IMR-90 (cell line): ENCODE measurements around the gene APCDD1. TPM values are rescaled to one million over a fixed set of nuclear protein-coding genes. Genes with fewer than 3 reads are reported as not detected.

ENCODE experiments used
- ATAC-seq: fragments of 200-7000 bp; cut with Tn5 transposase; 2 replicates; pipeline ENCODE4 v1.9.1; 2020; ENCODE audit warnings: low read depth, mild to moderate bottlenecking, moderate library complexity
- BruUV-seq: library from RNA; stranded (reverse); fragments of 400-500 nt; replicated peaks from 2 replicates; lab custom pipeline; 2021; lab: Mats Ljungman, UMichigan
- CTCF ChIA-PET: fragments of 300-600 bp; formaldehyde crosslinking; extraction: SDS; loops from one replicate; lab custom pipeline; 2021; ENCODE audit warnings: antibody characterized with exemption; lab: Yijun Ruan, JAX
- POLR2A ChIA-PET: fragments of 300-600 bp; sonication (Branson Sonifier 250); formaldehyde crosslinking; loops from one replicate; lab custom pipeline; 2022; ENCODE audit warnings: antibody characterized with exemption; ENCODE audit not compliant: unreplicated experiment; lab: Charles Lee
- DNase-seq: peaks from one replicate; pipeline ENCODE4 v3.0.0; 2013
- H2AFZ ChIP-seq: replicated peaks from 2 replicates; pipeline ENCODE3; 2013; ENCODE audit warnings: low read length, mild to moderate bottlenecking; ENCODE audit not compliant: poor library complexity
- H2AK5ac ChIP-seq: 2 replicates; pipeline ENCODE4 v1.6.1; 2013; ENCODE audit warnings: low read depth, low read length, inconsistent platforms
- H2AK9ac ChIP-seq: replicated peaks from 2 replicates; pipeline ENCODE3; 2013; ENCODE audit warnings: mild to moderate bottlenecking, low read depth, low read length, moderate library complexity; ENCODE audit not compliant: poor library complexity
- H2BK120ac ChIP-seq: 2 replicates; pipeline ENCODE4 v1.6.1; 2013; ENCODE audit warnings: low read depth, low read length, inconsistent platforms
- H2BK15ac ChIP-seq: 3 replicates; pipeline ENCODE4 v1.6.1; 2013; ENCODE audit warnings: low read depth, low read length, inconsistent platforms
- H2BK20ac ChIP-seq: 2 replicates; pipeline ENCODE4 v1.6.1; 2013; ENCODE audit warnings: low read depth, mild to moderate bottlenecking, inconsistent platforms, low read length, moderate library complexity
- H2BK5ac ChIP-seq: 2 replicates; pipeline ENCODE4 v1.6.1; 2013; ENCODE audit warnings: mild to moderate bottlenecking, low read depth, low read length, inconsistent platforms; ENCODE audit not compliant: poor library complexity, severe bottlenecking
- H3K14ac ChIP-seq: replicated peaks from 2 replicates; pipeline ENCODE4 v1.6.1; 2013; ENCODE audit warnings: low read depth, low read length, inconsistent platforms
- H3K18ac ChIP-seq: 2 replicates; pipeline ENCODE4 v1.6.1; 2013; ENCODE audit warnings: low read depth, low read length, control low read depth
- H3K23ac ChIP-seq: 2 replicates; pipeline ENCODE4 v1.6.1; 2013; ENCODE audit warnings: low read depth, low read length, inconsistent platforms
- H3K27ac ChIP-seq: 2 replicates; pipeline ENCODE4 v1.5.1; 2013; ENCODE audit warnings: mild to moderate bottlenecking, control low read depth, low read length; ENCODE audit not compliant: insufficient read depth
- H3K27me3 ChIP-seq: 2 replicates; pipeline ENCODE4 v1.6.1; 2013; ENCODE audit warnings: low read length; ENCODE audit not compliant: control insufficient read depth, insufficient read depth
- H3K36me3 ChIP-seq: 2 replicates; pipeline ENCODE4 v1.6.1; 2013; ENCODE audit warnings: low read length, mixed read lengths; ENCODE audit not compliant: control insufficient read depth, insufficient read depth
- H3K4ac ChIP-seq: 2 replicates; pipeline ENCODE4 v1.6.1; 2013; ENCODE audit warnings: low read depth, low read length, inconsistent platforms
- H3K4me1 ChIP-seq: 2 replicates; pipeline ENCODE4 v1.6.1; 2013; ENCODE audit warnings: low read length, mixed read lengths; ENCODE audit not compliant: control insufficient read depth, insufficient read depth
- H3K4me2 ChIP-seq: 2 replicates; pipeline ENCODE4 v1.6.1; 2013; ENCODE audit warnings: low read depth, mild to moderate bottlenecking, control low read depth, low read length, moderate library complexity
- H3K4me3 ChIP-seq: 2 replicates; pipeline ENCODE4 v1.5.1; 2013; ENCODE audit warnings: low read depth, mild to moderate bottlenecking, control low read depth, low read length, moderate library complexity; ENCODE audit not compliant: insufficient read depth
- H3K56ac ChIP-seq: 2 replicates; pipeline ENCODE4 v1.6.1; 2013; ENCODE audit warnings: low read length, inconsistent platforms; ENCODE audit not compliant: insufficient read depth; ENCODE audit errors: extremely low read depth
- H3K79me1 ChIP-seq, 2 experiments: 2 replicates each; pipeline ENCODE4 v1.6.1; 2013; ENCODE audit warnings: low read length in 2 of 2, inconsistent platforms in 1 of 2, low read depth in 1 of 2
- H3K9ac ChIP-seq: 2 replicates; pipeline ENCODE4 v1.6.1; 2013; ENCODE audit warnings: low read depth, low read length, control low read depth
- H3K9me1 ChIP-seq: 2 replicates; pipeline ENCODE4 v1.6.1; 2013; ENCODE audit warnings: low read length, inconsistent platforms; ENCODE audit not compliant: insufficient read depth
- H3K9me3 ChIP-seq: 2 replicates; pipeline ENCODE4 v1.6.1; 2013; ENCODE audit warnings: low read length; ENCODE audit not compliant: control insufficient read depth, insufficient read depth
- H4K20me1 ChIP-seq: 2 replicates; pipeline ENCODE4 v1.6.1; 2013; ENCODE audit warnings: low read length, inconsistent platforms; ENCODE audit not compliant: insufficient read depth
- H4K5ac ChIP-seq: 2 replicates; pipeline ENCODE4 v1.6.1; 2013; ENCODE audit warnings: mild to moderate bottlenecking, low read depth, low read length, control low read depth
- H4K8ac ChIP-seq, 2 experiments: 2 replicates each; pipeline ENCODE4 v1.6.1; 2013; ENCODE audit warnings: low read depth in 2 of 2, low read length in 2 of 2, control low read depth in 1 of 2, inconsistent platforms in 1 of 2
- H4K91ac ChIP-seq: 2 replicates; pipeline ENCODE4 v1.6.1; 2013; ENCODE audit warnings: low read depth, low read length, inconsistent platforms; ENCODE audit not compliant: insufficient read depth
- BHLHE40 ChIP-seq: fragments of 150-350 bp; IDR thresholded peaks from 2 replicates; pipeline ENCODE4 v1.6.1; 2016; ENCODE audit warnings: mild to moderate bottlenecking, low read depth, low read length
- CEBPB ChIP-seq: IDR thresholded peaks from 2 replicates; pipeline ENCODE4 v1.6.1; 2012; ENCODE audit warnings: low read depth, low read length, improper control_type of control experiment
- CHD1 ChIP-seq: IDR thresholded peaks from 2 replicates; pipeline ENCODE4 v1.6.1; 2012; ENCODE audit warnings: low read depth, low read length, improper control_type of control experiment
- ELK1 ChIP-seq: fragments of 150-350 bp; IDR thresholded peaks from 2 replicates; pipeline ENCODE4 v1.6.1; 2016; ENCODE audit warnings: low read depth, mild to moderate bottlenecking, low read length, moderate library complexity, borderline replicate concordance
- FOS ChIP-seq: fragments of 150-350 bp; IDR thresholded peaks from 2 replicates; pipeline ENCODE4 v1.6.1; 2016; ENCODE audit warnings: low read depth, low read length
- MAFK ChIP-seq: IDR thresholded peaks from 2 replicates; pipeline ENCODE4 v1.6.1; 2012; ENCODE audit warnings: low read depth, low read length, improper control_type of control experiment
- MAZ ChIP-seq: IDR thresholded peaks from 2 replicates; pipeline ENCODE4 v1.6.1; 2012; ENCODE audit warnings: low read depth, mild to moderate bottlenecking, low read length, improper control_type of control experiment, moderate library complexity, borderline replicate concordance
- MXI1 ChIP-seq: IDR thresholded peaks from 2 replicates; pipeline ENCODE4 v1.6.1; 2012; ENCODE audit warnings: low read depth, mild to moderate bottlenecking, low read length, moderate library complexity, borderline replicate concordance
- NFE2L2 ChIP-seq: fragments of 150-350 bp; IDR thresholded peaks from 2 replicates; pipeline ENCODE4 v1.6.1; 2016; ENCODE audit warnings: low read depth, mild to moderate bottlenecking, low read length
- POLR2A ChIP-seq: IDR thresholded peaks from 2 replicates; pipeline ENCODE4 v1.6.1; 2012; ENCODE audit warnings: mild to moderate bottlenecking, low read depth, low read length
- RAD21 ChIP-seq: IDR thresholded peaks from 2 replicates; pipeline ENCODE4 v1.6.1; 2012; ENCODE audit warnings: low read length, improper control_type of control experiment
- RCOR1 ChIP-seq: IDR thresholded peaks from 2 replicates; pipeline ENCODE4 v1.6.1; 2012; ENCODE audit warnings: mild to moderate bottlenecking, low read length, improper control_type of control experiment; ENCODE audit not compliant: insufficient replicate concordance
- RFX5 ChIP-seq: IDR thresholded peaks from 2 replicates; pipeline ENCODE4 v1.8.0; 2012; ENCODE audit warnings: low read depth, mild to moderate bottlenecking, low read length, moderate library complexity
- SMC3 ChIP-seq: fragments of 150-350 bp; IDR thresholded peaks from 2 replicates; pipeline ENCODE4 v1.6.1; 2016; ENCODE audit warnings: low read depth, mild to moderate bottlenecking, antibody characterized with exemption, low read length, moderate library complexity
- USF2 ChIP-seq: fragments of 150-350 bp; IDR thresholded peaks from 2 replicates; pipeline ENCODE4 v1.6.1; 2017; ENCODE audit warnings: mild to moderate bottlenecking, antibody characterized with exemption, low read length, low read depth
- WGBS, 2 experiments: methylation state at CpG; one replicate each; pipeline versions ENCODE4 v1.1.5 to v1.1.7; 2013; ENCODE audit warnings: missing lambda C conversion rate in 2 of 2; ENCODE audit not compliant: insufficient read length in 1 of 2; ENCODE audit errors: extremely low coverage in 2 of 2; 5-methylcytosine and 5-hydroxymethylcytosine counted together
- dilution Hi-C: fragments of 300-500 bp; cut with HindIII; formaldehyde crosslinking; loops from one replicate; pipeline ENCODE4 v1.14.3; 2018; ENCODE audit warnings: low sequenced_read_pairs; ENCODE audit not compliant: unreplicated experiment
- in situ Hi-C: fragments of 300-500 bp; cut with MboI; formaldehyde crosslinking; loops from 3 replicates; pipeline ENCODE4 v1.14.3; 2019; ENCODE audit warnings: low sequenced_read_pairs, inconsistent platforms, mixed read lengths
- intact Hi-C: fragments of 100-400 bp; cut with micrococcal nuclease; formaldehyde crosslinking; loops from 2 replicates; pipeline ENCODE4 v1.10.0; 2022
- polyA plus RNA-seq, 3 experiments: library from polyadenylated mRNA; depleted of rRNA; stranded (reverse); fragments of >200 nt; gene quantifications; 2 replicates each; pipeline ENCODE4 v1.2.3, GENCODE V29; 2012; ENCODE audit warnings: low replicate concordance in 1 of 3
- total RNA-seq: library from RNA; depleted of rRNA; stranded (reverse); fragments of >200 nt; gene quantifications from 2 replicates; pipeline ENCODE4 v1.2.3, GENCODE V29; 2012
- TF ChIP-seq, protein P1 (sequence below): conservative IDR thresholded peaks from 2 replicates; pipeline ENCODE4 v1.5.1; 2012; ENCODE audit warnings: mild to moderate bottlenecking, low read depth, low read length, improper control_type of control experiment

APCDD1 gene
- total and polyA plus RNA-seq, 2 of the 4 experiments (the other 2 are of a cell fraction): 1.1 to 2.2 TPM

- no TSS peak for BruUV-seq
- H3K56ac ChIP-seq: no peak overlapping the region
- DNase-seq (no peak), ATAC-seq (no peak)
- in situ Hi-C loops: no loop called here
- H3K27me3 ChIP-seq: peaks cover 24% of the 10 kb centered on the region
- H3K79me1 ChIP-seq: no peaks in the 10 kb centered on the region
- peaks cover 5% of the 10 kb centered on the region; the same call in 1 of the 2 replicates for H3K9me1 ChIP-seq
- TF ChIP-seq MAZ (no peak), BHLHE40 (no peak), NFE2L2 (no peak), SMC3 (no peak), MXI1 (no peak), FOS (no peak), RFX5 (no peak), POLR2A (no peak), RAD21 (no peak), ELK1 (no peak), CEBPB (no peak), MAFK (no peak), CHD1 (no peak), USF2 (no peak), RCOR1 (no peak)
- TF ChIP-seq, protein P1, sequence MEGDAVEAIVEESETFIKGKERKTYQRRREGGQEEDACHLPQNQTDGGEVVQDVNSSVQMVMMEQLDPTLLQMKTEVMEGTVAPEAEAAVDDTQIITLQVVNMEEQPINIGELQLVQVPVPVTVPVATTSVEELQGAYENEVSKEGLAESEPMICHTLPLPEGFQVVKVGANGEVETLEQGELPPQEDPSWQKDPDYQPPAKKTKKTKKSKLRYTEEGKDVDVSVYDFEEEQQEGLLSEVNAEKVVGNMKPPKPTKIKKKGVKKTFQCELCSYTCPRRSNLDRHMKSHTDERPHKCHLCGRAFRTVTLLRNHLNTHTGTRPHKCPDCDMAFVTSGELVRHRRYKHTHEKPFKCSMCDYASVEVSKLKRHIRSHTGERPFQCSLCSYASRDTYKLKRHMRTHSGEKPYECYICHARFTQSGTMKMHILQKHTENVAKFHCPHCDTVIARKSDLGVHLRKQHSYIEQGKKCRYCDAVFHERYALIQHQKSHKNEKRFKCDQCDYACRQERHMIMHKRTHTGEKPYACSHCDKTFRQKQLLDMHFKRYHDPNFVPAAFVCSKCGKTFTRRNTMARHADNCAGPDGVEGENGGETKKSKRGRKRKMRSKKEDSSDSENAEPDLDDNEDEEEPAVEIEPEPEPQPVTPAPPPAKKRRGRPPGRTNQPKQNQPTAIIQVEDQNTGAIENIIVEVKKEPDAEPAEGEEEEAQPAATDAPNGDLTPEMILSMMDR: no peak
- H2BK15ac ChIP-seq: no peak overlapping the region
- dilution Hi-C loops: no loop called here
- CTCF ChIA-PET: no interaction called here
- H2AK9ac ChIP-seq: no peak overlapping the region
- intact Hi-C loops: no loop called here
- peak overlapping the region; percentile 45 for H3K4me2 ChIP-seq
- H3K9ac ChIP-seq: no peak overlapping the region
- 80% methylated on average over 1 of the region's 7 CpGs; no CpG with 5 or more reads in 1 of the 2 experiments for WGBS, 2 experiments
- no peak overlapping the region for H2AFZ ChIP-seq
- no peak overlapping the region for H4K8ac ChIP-seq
- H4K5ac ChIP-seq: no peak overlapping the region
- POLR2A ChIA-PET: no interaction called here
- no peak overlapping the region for H3K4ac ChIP-seq
- no peak overlapping the region for H2BK120ac ChIP-seq
- no peak overlapping the region for H2BK5ac ChIP-seq
- no peak overlapping the region for H2BK20ac ChIP-seq
- H3K4me1 ChIP-seq: peaks cover 10% of the 10 kb centered on the region
- H3K9me3 ChIP-seq: peaks cover 4% of the 10 kb centered on the region; the same call in 1 of the 2 replicates
- H3K36me3 ChIP-seq: no peaks in the 10 kb centered on the region
- 0 out of 2 replicates have a peak, but pooled peaks cover 6% of the 10 kb centered on the region for H4K20me1 ChIP-seq
- no peak overlapping the region for H3K18ac ChIP-seq
- H4K91ac ChIP-seq: no peak overlapping the region
- no peak overlapping the region for H3K23ac ChIP-seq
- H2AK5ac ChIP-seq: no peak overlapping the region
- no peak overlapping the region for H3K27ac ChIP-seq
- H3K4me3 ChIP-seq: no peak overlapping the region
- no peak overlapping the region for H3K14ac ChIP-seq
Measured at GRCh38 chr18:10424585-10425307, 29.7 kb upstream of the APCDD1 start.
